Measurements from ENCODE around the gene LGALS7. TPM values are rescaled to one million over a fixed set of nuclear protein-coding genes. Genes with fewer than 3 reads are reported as not detected.
"Not testable (repeated sequence)": the region's sequence is repeated elsewhere in the genome, so short reads cannot be mapped to it uniquely, and the experiment has no call there.

LGALS7 gene
- total RNA-seq, 1 experiment from 2014 or later = not detected

- CTCF ChIA-PET = no interaction called here
- H3K27ac Mint-ChIP-seq (ENCODE audit: unreplicated experiment) = peak overlapping the region; percentile 16
- POLR2A ChIA-PET = no interaction called here
- no peak overlapping the region for H3K4me3 Mint-ChIP-seq (ENCODE audit: unreplicated experiment)
- Histone ChIP-seq H3K4me3 (ENCODE audit: low read depth, low read length) (no peak overlapping the region), H3K27me3 (replicated peaks; ENCODE audit: control insufficient read depth, insufficient read depth, low read length) (no peaks in the 10 kb centered on the region), H3K9me3 (peaks cover 7% of the 10 kb centered on the region), H3K36me3 (ENCODE audit: control insufficient read depth, insufficient read depth, low read length) (0 out of 2 replicates have a peak, but pooled peaks cover 5% of the 10 kb centered on the region), H3K4me1 (peaks cover 51% of the 10 kb centered on the region)
- no peak for TF ChIP-seq CTCF (IDR thresholded peaks at IDR 0.05; ENCODE audit: insufficient read depth in 1 of 2, low read depth in 1 of 2, low read length in 1 of 2, severe bottlenecking in 1 of 2, unreplicated experiment in 1 of 2)
- BruUV-seq (replicated peaks) = no TSS peak
- H3K9me3 Mint-ChIP-seq (ENCODE audit: unreplicated experiment) = no peaks in the 10 kb centered on the region
- no peaks in the 10 kb centered on the region for H3K27me3 Mint-ChIP-seq (ENCODE audit: insufficient read depth, unreplicated experiment)
- intact Hi-C loops (cut with micrococcal nuclease; ENCODE audit: unreplicated experiment) = no loop called here
- H3K36me3 Mint-ChIP-seq (ENCODE audit: insufficient read depth, unreplicated experiment) = peaks cover 47% of the 10 kb centered on the region
- DNase-seq = no peak
- peaks cover 29% of the 10 kb centered on the region for H3K4me1 Mint-ChIP-seq (ENCODE audit: low read depth, unreplicated experiment)
These were observed 43.8 kb upstream of the LGALS7 start for GRCh38 chr19:38817081-38817480.

- no peaks in the 10 kb centered on the region for H3K9me3 Mint-ChIP-seq (ENCODE audit: unreplicated experiment)
- Histone ChIP-seq H3K36me3 (ENCODE audit: control insufficient read depth, insufficient read depth, low read length) (0 out of 2 replicates have a peak, but pooled peaks cover 5% of the 10 kb centered on the region), H3K27me3 (replicated peaks; ENCODE audit: control insufficient read depth, insufficient read depth, low read length) (no peaks in the 10 kb centered on the region), H3K9me3 (peaks cover under 1% of the 10 kb centered on the region), H3K4me3 (ENCODE audit: low read depth, low read length) (no peak overlapping the region), H3K4me1 (peaks cover 46% of the 10 kb centered on the region)
- H3K27ac Mint-ChIP-seq (ENCODE audit: unreplicated experiment) = peak overlapping the region; percentile 16
- no peak for TF ChIP-seq CTCF (IDR thresholded peaks at IDR 0.05; ENCODE audit: insufficient read depth in 1 of 2, low read depth in 1 of 2, low read length in 1 of 2, severe bottlenecking in 1 of 2, unreplicated experiment in 1 of 2)
- DNase-seq = no peak
- intact Hi-C loops (cut with micrococcal nuclease; ENCODE audit: unreplicated experiment) = no loop called here
- POLR2A ChIA-PET = no interaction called here
- no TSS peak for BruUV-seq (replicated peaks)
- no peaks in the 10 kb centered on the region for H3K27me3 Mint-ChIP-seq (ENCODE audit: insufficient read depth, unreplicated experiment)
- CTCF ChIA-PET = no interaction called here
- H3K4me3 Mint-ChIP-seq (ENCODE audit: unreplicated experiment) = no peak overlapping the region
- H3K36me3 Mint-ChIP-seq (ENCODE audit: insufficient read depth, unreplicated experiment) = peaks cover 42% of the 10 kb centered on the region
- H3K4me1 Mint-ChIP-seq (ENCODE audit: low read depth, unreplicated experiment) = peaks cover 29% of the 10 kb centered on the region
These were observed 42.9 kb upstream of the LGALS7 start for GRCh38 chr19:38816131-38816750.

GRCh38 chr19:38815059-38816001, 42.0 kb upstream of the LGALS7 start:
- Mint-ChIP-seq H3K4me3 (ENCODE audit: unreplicated experiment) (no peak overlapping the region), H3K27ac (ENCODE audit: unreplicated experiment) (peak overlapping the region; percentile 40), H3K4me1 (ENCODE audit: low read depth, unreplicated experiment) (peaks cover 22% of the 10 kb centered on the region), H3K9me3 (ENCODE audit: unreplicated experiment) (peaks cover 1% of the 10 kb centered on the region), H3K27me3 (ENCODE audit: insufficient read depth, unreplicated experiment) (no peaks in the 10 kb centered on the region), H3K36me3 (ENCODE audit: insufficient read depth, unreplicated experiment) (peaks cover 32% of the 10 kb centered on the region)
- H3K4me1 ChIP-seq = peaks cover 37% of the 10 kb centered on the region
- TF ChIP-seq CTCF (IDR thresholded peaks at IDR 0.05; ENCODE audit: insufficient read depth in 1 of 2, low read depth in 1 of 2, low read length in 1 of 2, severe bottlenecking in 1 of 2, unreplicated experiment in 1 of 2) = no peak
- H3K9me3 ChIP-seq = no peaks in the 10 kb centered on the region
- BruUV-seq (replicated peaks) = TSS peak; percentile 90
- H3K36me3 ChIP-seq (ENCODE audit: control insufficient read depth, insufficient read depth, low read length) = 0 out of 2 replicates have a peak, but pooled peaks cover 5% of the 10 kb centered on the region
- peak in 1 of 2 experiments; percentile 62 for DNase-seq
- intact Hi-C loops (cut with micrococcal nuclease; ENCODE audit: unreplicated experiment) = no loop called here
- no peaks in the 10 kb centered on the region for H3K27me3 ChIP-seq (replicated peaks; ENCODE audit: control insufficient read depth, insufficient read depth, low read length)
- ChIA-PET POLR2A (no interaction called here), CTCF (no interaction called here)
- H3K4me3 ChIP-seq (ENCODE audit: low read depth, low read length) = no peak overlapping the region

GRCh38 chr19:38813932-38814331, 40.6 kb upstream of the LGALS7 start:
- H3K36me3 ChIP-seq (ENCODE audit: control insufficient read depth, insufficient read depth, low read length); H3K27ac Mint-ChIP-seq (ENCODE audit: unreplicated experiment); BruUV-seq (replicated peaks); H3K9me3 Mint-ChIP-seq (ENCODE audit: unreplicated experiment); H3K4me3 ChIP-seq (ENCODE audit: low read depth, low read length); H3K27me3 Mint-ChIP-seq (ENCODE audit: insufficient read depth, unreplicated experiment); H3K9me3 ChIP-seq; H3K4me3 Mint-ChIP-seq (ENCODE audit: unreplicated experiment); DNase-seq; intact Hi-C loops (cut with micrococcal nuclease; ENCODE audit: unreplicated experiment); H3K27me3 ChIP-seq (replicated peaks; ENCODE audit: control insufficient read depth, insufficient read depth, low read length): not testable (repeated sequence)
- Mint-ChIP-seq H3K36me3 (ENCODE audit: insufficient read depth, unreplicated experiment) (peaks cover 19% of the 10 kb centered on the region), H3K4me1 (ENCODE audit: low read depth, unreplicated experiment) (peaks cover 20% of the 10 kb centered on the region)
- peaks cover 26% of the 10 kb centered on the region for H3K4me1 ChIP-seq
- ChIA-PET CTCF (interaction anchor here (0.7 kb wide), 1 partner anchor 44 kb away, joined by 3 read pairs; no protein-coding TSS in a partner anchor), POLR2A (interaction anchor here (0.6 kb wide), 1 partner anchor 98 kb away, joined by 3 read pairs; no protein-coding TSS in a partner anchor)
